ENCODE measurements around the gene PEG3.

The PEG3 gene

DNA sequence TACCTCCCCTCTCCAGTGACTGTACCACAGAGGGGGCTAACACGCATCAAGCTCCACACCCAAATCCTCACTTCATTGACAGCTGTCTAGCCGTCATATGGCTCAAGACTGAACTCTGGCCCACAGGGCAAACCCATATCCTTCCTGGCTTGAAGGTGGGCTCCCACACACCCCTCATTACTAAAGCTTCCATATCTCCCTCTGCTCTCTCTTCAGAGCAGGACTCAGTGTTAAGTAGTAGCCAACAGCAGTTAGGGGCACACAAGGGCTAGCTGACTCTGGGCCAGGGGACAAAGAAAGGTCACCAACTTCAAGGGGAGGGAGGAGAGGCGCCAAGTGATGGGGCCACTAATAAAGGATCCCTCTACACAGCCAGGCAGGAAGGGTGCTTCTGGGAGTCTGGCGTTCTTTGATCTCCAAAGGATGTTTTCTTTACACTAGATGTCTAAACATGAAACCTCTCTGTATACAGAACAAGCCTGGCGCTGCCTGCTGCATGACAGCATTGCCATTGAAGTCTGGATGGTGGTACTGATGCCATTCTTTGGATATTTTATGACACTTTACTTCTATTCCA is 8.1 kb downstream of the PEG3 start:
- Histone ChIP-seq H3K9me3 (peaks cover 6% of the 10 kb centered on the region), H3K27me3 (no peaks in the 10 kb centered on the region), H3K4me1 (no peaks in the 10 kb centered on the region), H3K4me3 (no peak overlapping the region), H3K36me3 (no peaks in the 10 kb centered on the region), H4K20me1 (no peaks in the 10 kb centered on the region), H3K27ac (no peak overlapping the region), H3K9ac (no peak overlapping the region), H3K4me2 (no peak overlapping the region)
- no peak for TF ChIP-seq Cebpa-rat (IDR thresholded peaks at IDR 0.05)

- H3K4me1 ChIP-seq = no peaks in the 10 kb centered on the region
- no peaks in the 10 kb centered on the region for H3K27me3 ChIP-seq
- no peaks in the 10 kb centered on the region for H3K36me3 ChIP-seq
- no peak overlapping the region for H3K4me2 ChIP-seq
- no peak for TF ChIP-seq Cebpa-rat (IDR thresholded peaks at IDR 0.05)
- H4K20me1 ChIP-seq = no peaks in the 10 kb centered on the region
- no peaks in the 10 kb centered on the region for H3K9me3 ChIP-seq
- H3K4me3 ChIP-seq = no peak overlapping the region
- H3K27ac ChIP-seq = no peak overlapping the region
- H3K9ac ChIP-seq = no peak overlapping the region
Observed at GRCh38 chr19:56831255-56831654, 9.3 kb downstream of the PEG3 start.

DNA sequence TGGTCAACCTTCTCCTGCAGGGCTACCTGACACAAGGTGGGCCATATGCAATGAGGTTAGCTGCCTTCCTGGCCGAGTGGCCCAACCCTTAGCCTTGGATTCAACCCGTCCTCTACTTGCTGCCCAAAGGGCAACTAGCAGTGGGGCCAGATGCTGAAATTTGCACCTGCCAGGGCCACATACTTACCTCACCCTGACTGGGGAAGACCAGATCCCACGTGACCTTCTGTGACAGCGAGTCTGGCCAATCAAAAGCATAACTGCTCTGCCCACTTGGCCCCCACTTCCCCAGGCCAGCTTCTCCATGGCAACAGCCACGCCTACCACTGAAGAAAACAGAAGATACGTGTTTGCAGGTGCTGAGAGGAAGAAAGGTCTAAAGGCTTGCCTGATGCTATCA is 10.9 kb downstream of the PEG3 start:
- H3K4me1 ChIP-seq = no peaks in the 10 kb centered on the region
- H4K20me1 ChIP-seq = no peaks in the 10 kb centered on the region
- no peaks in the 10 kb centered on the region for H3K36me3 ChIP-seq
- no peaks in the 10 kb centered on the region for H3K9me3 ChIP-seq
- no peaks in the 10 kb centered on the region for H3K27me3 ChIP-seq
- no peak overlapping the region for H3K4me3 ChIP-seq
- no peak overlapping the region for H3K4me2 ChIP-seq
- TF ChIP-seq Cebpa-rat (IDR thresholded peaks at IDR 0.05) = no peak
- no peak overlapping the region for H3K27ac ChIP-seq
- H3K9ac ChIP-seq = no peak overlapping the region

DNA sequence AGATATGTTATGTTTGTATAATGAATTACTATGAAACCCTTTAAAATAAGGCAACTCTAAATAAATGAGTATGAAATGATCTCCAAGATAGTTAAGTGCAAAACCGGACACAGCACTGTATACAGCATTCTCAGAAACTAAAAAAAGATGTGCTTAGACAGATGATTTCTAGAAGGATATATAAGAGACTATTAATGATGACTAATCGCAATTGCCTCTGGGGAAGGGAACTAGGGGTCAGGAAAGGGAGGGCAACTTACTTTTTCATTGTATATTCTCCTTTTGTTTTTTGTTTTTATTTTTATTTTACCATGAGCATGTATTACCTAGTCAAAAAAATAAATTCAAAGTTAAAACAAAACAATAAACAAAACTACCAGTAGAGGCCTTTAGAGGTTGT is 12.8 kb downstream of the PEG3 start:
- Histone ChIP-seq H3K4me3 (no peak overlapping the region), H3K36me3 (no peaks in the 10 kb centered on the region), H3K9ac (no peak overlapping the region), H4K20me1 (no peaks in the 10 kb centered on the region), H3K27ac (no peak overlapping the region), H3K9me3 (peaks cover 5% of the 10 kb centered on the region; the same call in 1 of the 2 replicates), H3K4me2 (no peak overlapping the region), H3K4me1 (no peaks in the 10 kb centered on the region), H3K27me3 (no peaks in the 10 kb centered on the region)
- no peak for TF ChIP-seq Cebpa-rat (IDR thresholded peaks at IDR 0.05)

- H3K27ac ChIP-seq = no peak overlapping the region
- peaks cover 5% of the 10 kb centered on the region; the same call in 1 of the 2 replicates for H3K9me3 ChIP-seq
- H3K4me2 ChIP-seq = no peak overlapping the region
- no peak for TF ChIP-seq Cebpa-rat (IDR thresholded peaks at IDR 0.05)
- H3K4me3 ChIP-seq = no peak overlapping the region
- H3K27me3 ChIP-seq = no peaks in the 10 kb centered on the region
- H3K9ac ChIP-seq = no peak overlapping the region
- H3K36me3 ChIP-seq = no peaks in the 10 kb centered on the region
- no peaks in the 10 kb centered on the region for H3K4me1 ChIP-seq
- no peaks in the 10 kb centered on the region for H4K20me1 ChIP-seq
Observed at GRCh38 chr19:56823956-56824355, 16.6 kb downstream of the PEG3 start.

- no peaks in the 10 kb centered on the region for H3K36me3 ChIP-seq
- no peak for TF ChIP-seq Cebpa-rat (IDR thresholded peaks at IDR 0.05)
Observed at GRCh38 chr19:56823417-56823816, 17.1 kb downstream of the PEG3 start.

GRCh38 chr19:56822755-56823154 is 17.8 kb downstream of the PEG3 start:
- no peak for TF ChIP-seq Cebpa-rat (IDR thresholded peaks at IDR 0.05)
- Histone ChIP-seq H3K4me3 (no peak overlapping the region), H3K4me1 (no peaks in the 10 kb centered on the region), H3K27ac (no peak overlapping the region), H4K20me1 (no peaks in the 10 kb centered on the region), H3K36me3 (no peaks in the 10 kb centered on the region), H3K27me3 (no peaks in the 10 kb centered on the region), H3K4me2 (no peak overlapping the region), H3K9ac (no peak overlapping the region), H3K9me3 (peaks cover 5% of the 10 kb centered on the region; the same call in 1 of the 2 replicates)

More at GRCh38 chr19:56823417-56823816, 17.1 kb downstream of the PEG3 start:
- Histone ChIP-seq H3K4me3 (no peak overlapping the region), H3K4me1 (no peaks in the 10 kb centered on the region), H4K20me1 (no peaks in the 10 kb centered on the region), H3K4me2 (no peak overlapping the region), H3K9ac (no peak overlapping the region), H3K9me3 (peaks cover 5% of the 10 kb centered on the region; the same call in 1 of the 2 replicates), H3K27me3 (no peaks in the 10 kb centered on the region), H3K27ac (no peak overlapping the region)

DNA sequence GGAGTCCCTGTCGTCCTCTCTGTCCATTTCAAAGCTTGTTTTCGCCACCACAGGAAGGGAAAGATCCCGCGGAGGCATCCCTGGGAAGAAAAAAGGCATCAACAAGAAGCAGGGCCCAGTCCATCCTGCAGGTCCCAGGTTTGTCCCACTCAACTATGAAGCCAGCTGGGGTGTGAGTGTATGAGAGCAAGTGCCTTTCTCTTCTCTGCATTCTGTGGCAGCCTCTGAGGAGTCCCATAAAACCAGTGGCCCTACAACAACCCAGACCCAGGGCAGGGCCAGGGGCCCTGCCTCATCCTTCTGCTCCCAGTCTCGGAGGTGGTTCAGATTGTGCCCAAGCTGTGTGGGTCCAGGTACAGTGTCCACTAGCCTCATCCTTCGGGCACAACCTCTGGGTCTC is 18.9 kb downstream of the PEG3 start:
- Histone ChIP-seq H4K20me1 (no peaks in the 10 kb centered on the region), H3K4me2 (no peak overlapping the region), H3K9ac (no peak overlapping the region), H3K27ac (no peak overlapping the region), H3K4me1 (no peaks in the 10 kb centered on the region), H3K4me3 (no peak overlapping the region), H3K27me3 (no peaks in the 10 kb centered on the region), H3K36me3 (no peaks in the 10 kb centered on the region), H3K9me3 (peaks cover 5% of the 10 kb centered on the region; the same call in 1 of the 2 replicates)
- TF ChIP-seq Cebpa-rat (IDR thresholded peaks at IDR 0.05) = no peak

DNA sequence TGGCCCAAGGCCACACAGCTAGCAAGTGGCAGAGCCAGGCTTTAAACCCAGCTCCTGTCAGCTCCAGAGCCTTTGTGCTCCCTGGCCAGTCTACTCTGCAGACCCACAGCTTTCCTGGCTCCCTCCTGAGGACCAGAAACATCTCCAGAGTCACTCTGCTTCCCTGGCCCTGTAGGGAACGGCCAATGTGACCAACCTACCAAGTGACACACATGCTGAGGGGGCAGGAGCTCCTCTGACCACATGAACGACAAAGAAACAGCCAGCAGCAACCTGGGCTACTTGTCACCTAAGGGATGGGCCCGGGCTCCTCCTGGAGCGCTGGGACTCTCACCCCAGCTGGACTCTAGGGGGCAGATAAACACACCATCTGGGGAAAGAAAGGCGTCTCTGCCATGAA is 19.3 kb downstream of the PEG3 start:
- no peak overlapping the region for H3K4me2 ChIP-seq
- no peaks in the 10 kb centered on the region for H3K27me3 ChIP-seq
- no peak overlapping the region for H3K27ac ChIP-seq
- TF ChIP-seq Cebpa-rat (IDR thresholded peaks at IDR 0.05) = no peak
- H3K9ac ChIP-seq = no peak overlapping the region
- H3K9me3 ChIP-seq = peaks cover 5% of the 10 kb centered on the region; the same call in 1 of the 2 replicates
- no peaks in the 10 kb centered on the region for H3K36me3 ChIP-seq
- no peaks in the 10 kb centered on the region for H4K20me1 ChIP-seq
- H3K4me3 ChIP-seq = no peak overlapping the region
- no peaks in the 10 kb centered on the region for H3K4me1 ChIP-seq

DNA sequence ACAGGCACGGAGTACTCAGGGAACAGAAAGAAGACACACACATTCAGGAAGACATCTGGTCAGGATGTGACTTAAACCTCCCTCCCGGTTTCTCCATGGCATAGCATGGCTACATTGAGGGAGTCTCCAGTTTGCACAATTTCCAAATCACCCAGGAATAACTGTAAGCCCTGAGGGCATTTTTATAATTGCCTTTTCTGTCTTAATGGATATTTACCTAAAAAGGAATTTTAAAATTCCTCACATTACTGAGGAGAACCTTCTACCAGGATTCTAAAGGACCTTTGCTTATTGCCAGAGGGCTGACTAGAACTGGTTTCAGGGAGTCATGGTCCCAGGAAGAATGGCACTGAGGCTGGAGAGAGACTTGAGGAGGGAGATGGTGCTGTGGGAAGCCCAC is 21.4 kb downstream of the PEG3 start:
- TF ChIP-seq Cebpa-rat (IDR thresholded peaks at IDR 0.05) = no peak

DNA sequence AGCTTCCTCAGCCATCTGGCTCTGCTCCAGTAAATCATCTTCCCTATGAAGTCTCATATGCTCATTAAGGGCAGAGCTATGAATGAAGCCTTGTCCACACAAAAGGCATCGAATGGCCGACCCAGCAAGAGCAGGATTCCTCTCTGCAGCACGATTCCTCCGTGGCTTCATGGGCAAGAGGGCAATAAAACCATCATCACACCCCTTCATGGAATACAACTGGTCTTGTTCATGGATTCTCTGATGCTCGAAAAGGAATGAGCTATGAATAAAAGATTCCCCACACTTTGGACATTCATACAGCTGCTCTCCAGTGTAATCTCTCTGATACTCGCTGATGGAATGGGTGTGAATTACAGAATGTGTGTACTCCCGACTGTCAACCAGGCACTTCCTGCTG is 25.9 kb downstream of the PEG3 start:
- no peaks in the 10 kb centered on the region for H3K4me1 ChIP-seq
- H3K27me3 ChIP-seq = no peaks in the 10 kb centered on the region
- no peak overlapping the region for H3K4me2 ChIP-seq
- H3K4me3 ChIP-seq = no peak overlapping the region
- no peaks in the 10 kb centered on the region for H4K20me1 ChIP-seq
- H3K9ac ChIP-seq = no peak overlapping the region
- H3K9me3 ChIP-seq = no peaks in the 10 kb centered on the region
- no peak overlapping the region for H3K27ac ChIP-seq
- TF ChIP-seq Cebpa-rat (IDR thresholded peaks at IDR 0.05) = no peak
- H3K36me3 ChIP-seq = no peaks in the 10 kb centered on the region

More for the DNA sequence above, 21.4 kb downstream of the PEG3 start:
- no peak overlapping the region for H3K4me3 ChIP-seq
- peaks cover 2% of the 10 kb centered on the region; the same call in 1 of the 2 replicates for H3K9me3 ChIP-seq
- no peaks in the 10 kb centered on the region for H4K20me1 ChIP-seq
- no peaks in the 10 kb centered on the region for H3K27me3 ChIP-seq
- no peaks in the 10 kb centered on the region for H3K4me1 ChIP-seq
- H3K4me2 ChIP-seq = no peak overlapping the region
- H3K36me3 ChIP-seq = no peaks in the 10 kb centered on the region
- no peak overlapping the region for H3K27ac ChIP-seq
- no peak overlapping the region for H3K9ac ChIP-seq

Data from BLaER1 (cell line).